SK-N-SH (cell line): ENCODE data around the gene BNC2. TPM values are rescaled to one million over a fixed set of nuclear protein-coding genes. Genes with fewer than 3 reads are reported as not detected.
A peak's percentile ranks its signal among the peaks of the same experiment; 100 is the strongest.

Source experiments
- CTCF ChIA-PET: fragments of 300-600, 350-600 bp; formaldehyde crosslinking; extraction: SDS; loops from one replicate; lab custom pipeline; 2021; lab: Yijun Ruan, JAX
- POLR2A ChIA-PET: fragments of 350-600 bp; sonication (Branson Sonifier 250); formaldehyde crosslinking; extraction: SDS; loops from one replicate; lab custom pipeline; 2020; ENCODE audit warnings: antibody characterized with exemption, inconsistent platforms; lab: Yijun Ruan, JAX
- DNase-seq: peaks from one replicate; pipeline ENCODE4 v3.0.0; 2012
- H2AFZ ChIP-seq: fragments of 200-600 bp; sonication (generic); 2 replicates; pipeline ENCODE4 v1.8.1; 2016; ENCODE audit warnings: antibody characterized with exemption, mild to moderate bottlenecking, low read depth
- H3F3A ChIP-seq: fragments of 200-600 bp; sonication (generic); replicated peaks from 2 replicates; pipeline ENCODE3; 2016; ENCODE audit warnings: antibody characterized with exemption, mild to moderate bottlenecking; ENCODE audit not compliant: insufficient read depth
- H3K27ac ChIP-seq, 2 experiments: fragments of 200-500 bp in 1 of 2; fragments of 200-600 bp in 1 of 2; sonication (Bioruptor generic) in 1 of 2; sonication (generic), shearing (Covaris generic) in 1 of 2; 2 replicates each; pipeline versions ENCODE4 v1.5.1 to v1.6.1; 2014 to 2016; ENCODE audit warnings: low read depth in 2 of 2, inconsistent platforms in 1 of 2, low read length in 1 of 2, mild to moderate bottlenecking in 1 of 2, mixed read lengths in 1 of 2
- H3K27me3 ChIP-seq: fragments of 200-600 bp; sonication (generic), shearing (Covaris generic); 2 replicates; pipeline ENCODE4 v1.6.1; 2016; ENCODE audit warnings: mixed run types; ENCODE audit not compliant: insufficient read depth
- H3K36me3 ChIP-seq, 2 experiments: fragments of 200-500 bp in 1 of 2; fragments of 200-600 bp in 1 of 2; sonication (Bioruptor generic) in 1 of 2; sonication (generic) in 1 of 2; replicated peaks in 1 of 2; 2 replicates each; pipeline versions ENCODE3 to v1.5.1; 2014 to 2016; ENCODE audit warnings: low read length in 1 of 2, mild to moderate bottlenecking in 1 of 2; ENCODE audit not compliant: insufficient read depth in 2 of 2, control insufficient read depth in 1 of 2
- H3K4me1 ChIP-seq, 2 experiments: fragments of 200-500 bp in 1 of 2; fragments of 200-600 bp in 1 of 2; sonication (Bioruptor generic) in 1 of 2; sonication (generic), shearing (Covaris generic) in 1 of 2; 2 replicates each; pipeline versions ENCODE4 v1.5.1 to v1.6.1; 2014 to 2016; ENCODE audit warnings: low read depth in 1 of 2, low read length in 1 of 2, mixed run types in 1 of 2; ENCODE audit not compliant: insufficient read depth in 2 of 2, control insufficient read depth in 1 of 2
- H3K4me2 ChIP-seq: fragments of 200-600 bp; sonication (generic), shearing (Covaris generic); 2 replicates; pipeline ENCODE4 v1.6.1; 2017; ENCODE audit warnings: mixed run types
- H3K4me3 ChIP-seq, 2 experiments: fragments of 200-500 bp in 1 of 2; fragments of 200-600 bp in 1 of 2; sonication (Bioruptor generic) in 1 of 2; sonication (generic), shearing (Covaris generic) in 1 of 2; 2 replicates each; pipeline versions ENCODE4 v1.5.1 to v1.8.1; 2014 to 2016; ENCODE audit warnings: low read depth in 2 of 2, inconsistent platforms in 1 of 2, low read length in 1 of 2, mild to moderate bottlenecking in 1 of 2, mixed read lengths in 1 of 2, moderate library complexity in 1 of 2
- H3K79me2 ChIP-seq: fragments of 200-600 bp; sonication (generic); 2 replicates; pipeline ENCODE4 v1.8.1; 2017; ENCODE audit warnings: mild to moderate bottlenecking; ENCODE audit not compliant: insufficient read depth
- H3K9ac ChIP-seq: fragments of 200-600 bp; sonication (generic); 2 replicates; pipeline ENCODE4 v1.6.1; 2017; ENCODE audit warnings: mixed run types
- H3K9me2 ChIP-seq: fragments of 200-600 bp; sonication (generic); 2 replicates; pipeline ENCODE4 v1.6.1; 2017; ENCODE audit warnings: mixed run types
- H3K9me3 ChIP-seq: fragments of 200-600 bp; sonication (generic); 2 replicates; pipeline ENCODE4 v1.6.1; 2017; ENCODE audit warnings: mixed run types, mild to moderate bottlenecking, moderate library complexity
- H4K20me1 ChIP-seq: fragments of 200-600 bp; sonication (generic); 2 replicates; pipeline ENCODE4 v1.6.1; 2017; ENCODE audit warnings: mild to moderate bottlenecking, mixed run types; ENCODE audit not compliant: insufficient read depth
- CTCF ChIP-seq: fragments of 200-600 bp; sonication (generic); IDR thresholded peaks from 2 replicates; pipeline ENCODE4 v1.6.1; 2017; ENCODE audit warnings: antibody characterized with exemption, mild to moderate bottlenecking, moderate library complexity
- EP300 ChIP-seq, 2 experiments: IDR thresholded peaks; 2 replicates each; pipeline versions ENCODE4 v1.4.0 to v1.6.1; 2012; ENCODE audit warnings: borderline replicate concordance in 1 of 2, low read depth in 1 of 2, low read length in 1 of 2
- FOSL2 ChIP-seq: IDR thresholded peaks from 2 replicates; pipeline ENCODE4 v1.4.0; 2012; ENCODE audit warnings: low read depth, mild to moderate bottlenecking, moderate library complexity, borderline replicate concordance
- GABPA ChIP-seq: IDR thresholded peaks from 2 replicates; pipeline ENCODE4 v1.4.0; 2012; ENCODE audit warnings: low read depth, mild to moderate bottlenecking
- GATA2 ChIP-seq: sonication (generic); formaldehyde crosslinking; IDR thresholded peaks from 2 replicates; pipeline ENCODE4 v1.5.0; 2020; ENCODE audit warnings: mild to moderate bottlenecking, missing genetic modification reagents
- JUND ChIP-seq: IDR thresholded peaks from 2 replicates; pipeline ENCODE4 v1.4.0; 2012
- MXI1 ChIP-seq: IDR thresholded peaks from 2 replicates; pipeline ENCODE4 v1.6.1; 2012; ENCODE audit warnings: mild to moderate bottlenecking, low read depth, low read length, improper control_type of control experiment
- NFIC ChIP-seq: IDR thresholded peaks from 2 replicates; pipeline ENCODE4 v1.4.0; 2012; ENCODE audit warnings: borderline replicate concordance
- NRF1 ChIP-seq: IDR thresholded peaks from 2 replicates; pipeline ENCODE4 v1.6.1; 2012; ENCODE audit warnings: low read depth, mild to moderate bottlenecking, low read length
- PBX3 ChIP-seq: IDR thresholded peaks from 2 replicates; pipeline ENCODE4; 2012
- POLR2AphosphoS5 ChIP-seq: IDR thresholded peaks from 2 replicates; pipeline ENCODE4 v1.6.1; 2012; ENCODE audit warnings: low read depth, low read length
- RAD21 ChIP-seq: IDR thresholded peaks from 2 replicates; pipeline ENCODE4 v1.6.1; 2012; ENCODE audit warnings: mild to moderate bottlenecking, low read length
- REST ChIP-seq: IDR thresholded peaks from 2 replicates; pipeline ENCODE4 v1.6.1; 2012; ENCODE audit warnings: mild to moderate bottlenecking, low read depth, low read length, moderate library complexity
- RFX5 ChIP-seq: IDR thresholded peaks from 2 replicates; pipeline ENCODE4 v1.6.1; 2012; ENCODE audit warnings: mild to moderate bottlenecking, improper control_type of control experiment, low read length
- SIN3A ChIP-seq: IDR thresholded peaks from 2 replicates; pipeline ENCODE4 v1.6.1; 2012; ENCODE audit warnings: low read depth, mild to moderate bottlenecking, low read length, moderate library complexity, borderline replicate concordance
- TAF1 ChIP-seq: IDR thresholded peaks from 2 replicates; pipeline ENCODE4 v1.6.1; 2012; ENCODE audit warnings: low read depth, mild to moderate bottlenecking, low read length, moderate library complexity, borderline replicate concordance
- TCF12 ChIP-seq: IDR thresholded peaks from 2 replicates; pipeline ENCODE4 v1.4.0; 2012
- TEAD4 ChIP-seq: IDR thresholded peaks from 2 replicates; pipeline ENCODE4 v1.4.0; 2012; ENCODE audit warnings: mild to moderate bottlenecking, borderline replicate concordance; ENCODE audit not compliant: insufficient read depth
- USF1 ChIP-seq: IDR thresholded peaks from 2 replicates; pipeline ENCODE4 v1.4.0; 2012; ENCODE audit warnings: low read depth, borderline replicate concordance
- USF2 ChIP-seq: fragments of 150-350 bp; IDR thresholded peaks from 2 replicates; pipeline ENCODE4 v1.6.1; 2017; ENCODE audit warnings: antibody characterized with exemption, low read length, low read depth, borderline replicate concordance
- ZBTB33 ChIP-seq: IDR thresholded peaks from 2 replicates; pipeline ENCODE4 v1.4.0; 2012; ENCODE audit warnings: low read depth, borderline replicate concordance
- WGBS: methylation state at CpG from one replicate; pipeline ENCODE4 v1.1.6; 2017; ENCODE audit warnings: low lambda C conversion rate; 5-methylcytosine and 5-hydroxymethylcytosine counted together
- polyA plus RNA-seq, 3 experiments: library from polyadenylated mRNA; depleted of rRNA; stranded (reverse); fragments of >200 nt; gene quantifications; 2 replicates each; pipeline ENCODE4 v1.2.3, GENCODE V29; 2012

The BNC2 gene
- polyA plus RNA-seq, 1 of the 3 experiments (the other 2 are of a cell fraction), result 8.8 TPM

GRCh38 chr9:16449076-16449730 lies 421.3 kb downstream of the BNC2 start:
- Histone ChIP-seq H2AFZ (no peak overlapping the region), H3K36me3 (no peaks in the 10 kb centered on the region), H3K27ac (no peak overlapping the region), H3K4me1 (peaks cover 0 to 21% of the 10 kb centered on the region in 2 experiments; a peak in 2 of 4 replicates), H4K20me1 (no peaks in the 10 kb centered on the region), H3K9me2 (no peaks in the 10 kb centered on the region), H3K4me3 (no peak overlapping the region), H3K9me3 (no peaks in the 10 kb centered on the region), H3K4me2 (no peak overlapping the region), H3K79me2 (peaks cover 7% of the 10 kb centered on the region; the same call in 1 of the 2 replicates), H3F3A (peaks cover 8% of the 10 kb centered on the region), H3K9ac (no peak overlapping the region), H3K27me3 (no peaks in the 10 kb centered on the region)
- POLR2A ChIA-PET, result no interaction called here
- CTCF ChIA-PET, result interaction anchor here (0.7 to 1.5 kb wide), 5 partner anchors 9 to 193 kb away, joined by 3 to 6 read pairs (median 3); no protein-coding TSS in a partner anchor
- 77% methylated on average over 10 of the region's 10 CpGs for WGBS
- peak; percentile 19 for DNase-seq
- TF ChIP-seq JUND (no peak), USF1 (no peak), TEAD4 (no peak), SIN3A (no peak), NFIC (no peak), POLR2AphosphoS5 (no peak; the same call in 1 of the 2 replicates), FOSL2 (no peak), RFX5 (no peak), TCF12 (peak; percentile 39; the same call in 1 of the 2 replicates), GATA2 (CRISPR knock-in tag) (peak; percentile 77), ZBTB33 (no peak), NRF1 (no peak), GABPA (no peak), EP300 (IDR thresholded peaks at IDR 0.05; ENCODE audit: borderline replicate concordance in 1 of 2, low read depth in 1 of 2, low read length in 1 of 2) (peak in 1 of 2 experiments; percentile 87; a peak in 2 of 4 replicates), TAF1 (no peak), USF2 (no peak), RAD21 (no peak), PBX3 (peak; percentile 40; the same call in 1 of the 2 replicates), CTCF (no peak), MXI1 (no peak), REST (no peak)
